GM18861 (cell line): ENCODE measurements around the gene BUB1.
"Not testable (repeated sequence)": the region's sequence is repeated elsewhere in the genome, so short reads cannot be mapped to it uniquely, and the experiment has no call there.

Source experiments
- ATAC-seq: cut with Tn5 transposase; IDR thresholded peaks from one replicate; pipeline ENCODE4 v1.9.1; 2021; ENCODE audit not compliant: unreplicated experiment

BUB1 gene

GRCh38 chr2:110659248-110659647, 18.6 kb downstream of the BUB1 start:
- no peak for ATAC-seq

- peak; percentile 66 for ATAC-seq
Observed at GRCh38 chr2:110657724-110658305, 20.0 kb downstream of the BUB1 start.

- no peak for ATAC-seq
Observed at GRCh38 chr2:110655701-110656100, 22.2 kb downstream of the BUB1 start.

- ATAC-seq, result no peak
Observed at GRCh38 chr2:110653861-110654260, 24.0 kb downstream of the BUB1 start.

- ATAC-seq, result no peak
Observed at GRCh38 chr2:110650346-110650745, 27.5 kb downstream of the BUB1 start.

GRCh38 chr2:110647777-110648176, 30.1 kb downstream of the BUB1 start:
- no peak for ATAC-seq

GRCh38 chr2:110645616-110646015, 32.2 kb downstream of the BUB1 start:
- no peak for ATAC-seq

- ATAC-seq, result no peak
Observed at GRCh38 chr2:110644357-110644756, 33.5 kb downstream of the BUB1 start.

GRCh38 chr2:110642360-110642759, 35.5 kb downstream of the BUB1 start:
- ATAC-seq, result no peak

GRCh38 chr2:110639972-110640371, 37.9 kb downstream of the BUB1 start:
- ATAC-seq, result no peak

GRCh38 chr2:110638952-110639695, 38.7 kb downstream of the BUB1 start:
- ATAC-seq, result no peak

- no peak for ATAC-seq
Observed at GRCh38 chr2:110638004-110638403, 39.9 kb downstream of the BUB1 start.

GRCh38 chr2:110637093-110637492, 40.8 kb downstream of the BUB1 start:
- no peak for ATAC-seq

- not testable (repeated sequence) for ATAC-seq
Observed at GRCh38 chr2:110635949-110636628, 41.8 kb downstream of the BUB1 start.

GRCh38 chr2:110627348-110627747, 50.5 kb downstream of the BUB1 start:
- ATAC-seq, result not testable (repeated sequence)

- ATAC-seq, result not testable (repeated sequence)
Observed at GRCh38 chr2:110619326-110619939, 58.4 kb downstream of the BUB1 start.

- not testable (repeated sequence) for ATAC-seq
Observed at GRCh38 chr2:110613927-110614326, 63.9 kb downstream of the BUB1 start.

- not testable (repeated sequence) for ATAC-seq
Observed at GRCh38 chr2:110610613-110611250, 67.1 kb downstream of the BUB1 start.

- ATAC-seq, result not testable (repeated sequence)
Observed at GRCh38 chr2:110609843-110610612, 67.8 kb downstream of the BUB1 start.

GRCh38 chr2:110608788-110609502, 68.9 kb downstream of the BUB1 start:
- ATAC-seq, result not testable (repeated sequence)
